Measurements from ENCODE around the gene UBE2G2. TPM values are rescaled to one million over a fixed set of nuclear protein-coding genes. Genes with fewer than 3 reads are reported as not detected.

UBE2G2 gene
- total RNA-seq, 1 experiment from 2014 or later = 121 TPM

GRCh38 chr21:44847261-44848056, 45.8 kb upstream of the UBE2G2 start:
- Mint-ChIP-seq H3K9me3 (no peaks in the 10 kb centered on the region), H3K36me3 (ENCODE audit: insufficient read depth in 1 of 3, low read depth in 3 of 3) (peaks cover 18 to 39% (median 34%) of the 10 kb centered on the region in 3 experiments; a peak in 6 of 7 replicates)
- no CpG with 5 or more reads among the region's 24 CpGs for WGBS (ENCODE audit: extremely low coverage, insufficient read length, low lambda C conversion rate)

More at GRCh38 chr21:44847261-44848056, 45.8 kb upstream of the UBE2G2 start:
- Histone ChIP-seq H3K4me1 (ENCODE audit: insufficient read depth, low read length) (0 out of 2 replicates have a peak, but pooled peaks cover 2% of the 10 kb centered on the region), H3K18ac (ENCODE audit: insufficient read length, low read depth, low read length) (no peak overlapping the region), H4K8ac (replicated peaks; ENCODE audit: insufficient read length, low read depth, low read length) (no peak overlapping the region), H2BK5ac (ENCODE audit: insufficient read length, low read length) (no peak overlapping the region), H3K27ac (ENCODE audit: insufficient read length, low read depth, low read length) (no peak overlapping the region), H3K79me2 (ENCODE audit: insufficient read depth, low read length) (no peaks in the 10 kb centered on the region), H2AFZ (ENCODE audit: low read length) (no peak overlapping the region), H3K27me3 (ENCODE audit: insufficient read depth, low read length) (no peaks in the 10 kb centered on the region), H2BK120ac (ENCODE audit: low read depth, low read length, poor library complexity, severe bottlenecking) (no peak overlapping the region), H3T11ph (ENCODE audit: low read length) (no peak overlapping the region), H3K23ac (ENCODE audit: insufficient read length, low read depth, low read length) (no peak overlapping the region), H2BK20ac (ENCODE audit: low read depth, low read length, poor library complexity, severe bottlenecking) (no peak overlapping the region), H2AK5ac (ENCODE audit: insufficient read length, low read length) (no peak overlapping the region), H3K4ac (ENCODE audit: low read depth, low read length) (no peak overlapping the region), H3K56ac (ENCODE audit: insufficient read length, low read depth, low read length) (no peak overlapping the region), H3K9me3 (ENCODE audit: control insufficient read depth, low read depth, low read length) (no peaks in the 10 kb centered on the region), H3K79me1 (ENCODE audit: insufficient read depth, low read depth, low read length, poor library complexity, severe bottlenecking) (no peaks in the 10 kb centered on the region), H4K20me1 (ENCODE audit: control insufficient read depth, insufficient read depth, insufficient read length) (no peaks in the 10 kb centered on the region), H3K9ac (ENCODE audit: extremely low read depth, insufficient read length, low read length) (no peak overlapping the region), H4K5ac (ENCODE audit: insufficient read length, low read depth, low read length) (no peak overlapping the region), H4K91ac (ENCODE audit: insufficient read length, low read depth, low read length) (no peak overlapping the region), H3K4me2 (ENCODE audit: insufficient read depth, insufficient read length, low read length) (no peak overlapping the region), H3K14ac (ENCODE audit: insufficient read depth, low read length) (no peak overlapping the region), H2BK15ac (ENCODE audit: low read depth, low read length) (no peak overlapping the region), H2BK12ac (ENCODE audit: insufficient read length, low read depth, low read length) (no peak overlapping the region), H3K23me2 (ENCODE audit: insufficient read length, low read depth, low read length, poor library complexity, severe bottlenecking) (no peaks in the 10 kb centered on the region)
- no peaks in the 10 kb centered on the region for H3K27me3 Mint-ChIP-seq (ENCODE audit: low read depth)
- H3K4me3 Mint-ChIP-seq = no peak overlapping the region
- DNase-seq = no peak
- peak overlapping the region in 2 of 3 experiments; percentile 34 to 57; a peak in 1 of 7 replicates for H3K27ac Mint-ChIP-seq
- H3K4me1 Mint-ChIP-seq = peaks cover 13 to 21% of the 10 kb centered on the region in 2 experiments
- TF ChIP-seq CTCF (conservative IDR thresholded peaks at IDR 0.05) = no peak

Measured in H9 (cell line).